Naive B cell (primary cell): ENCODE data around the gene HOXA1. TPM values are rescaled to one million over a fixed set of nuclear protein-coding genes. Genes with fewer than 3 reads are reported as not detected.
A peak's percentile ranks its signal among the peaks of the same experiment; 100 is the strongest.

Source experiments
- ATAC-seq, 2 donors: fragments of 150-1000 bp; cut with Tn5 transposase; 2 replicates each; pipeline ENCODE4 v1.10.0; 2021; ENCODE audit warnings: low read depth in 2 of 2, mild to moderate bottlenecking in 2 of 2, moderate library complexity in 2 of 2
- DNase-seq: peaks from one replicate; pipeline ENCODE4 v3.0.0; 2022
- H3K27ac Mint-ChIP-seq, 6 donors: one replicate each; pipeline ENCODE4 v1.8.0; 2020 to 2022; ENCODE audit warnings: mild to moderate bottlenecking in 6 of 6, mixed read lengths in 6 of 6, moderate library complexity in 5 of 6, inconsistent platforms in 2 of 6
- H3K27me3 Mint-ChIP-seq, 3 donors: one replicate each; pipeline ENCODE4 v1.8.0; 2021 to 2022; ENCODE audit warnings: mixed read lengths in 3 of 3, mild to moderate bottlenecking in 1 of 3
- H3K36me3 Mint-ChIP-seq, 2 donors: one replicate each; pipeline ENCODE4 v1.8.0; 2020 to 2022; ENCODE audit warnings: mixed read lengths in 2 of 2, inconsistent platforms in 1 of 2, mild to moderate bottlenecking in 1 of 2
- H3K4me1 Mint-ChIP-seq, 3 donors: one replicate each; pipeline ENCODE4 v1.8.0; 2020 to 2022; ENCODE audit warnings: mixed read lengths in 3 of 3, inconsistent platforms in 1 of 3, mild to moderate bottlenecking in 1 of 3, moderate library complexity in 1 of 3
- H3K4me3 Mint-ChIP-seq, 8 donors: one replicate each; pipeline ENCODE4 v1.8.0; 2020 to 2022; ENCODE audit warnings: mild to moderate bottlenecking in 8 of 8, mixed read lengths in 8 of 8, moderate library complexity in 8 of 8, inconsistent platforms in 2 of 8
- H3K9me3 Mint-ChIP-seq, 7 donors: one replicate each; pipeline ENCODE4 v1.8.0; 2020 to 2022; ENCODE audit warnings: mixed read lengths in 7 of 7, mild to moderate bottlenecking in 5 of 7, inconsistent platforms in 2 of 7, moderate library complexity in 1 of 7
- polyA plus RNA-seq, 6 donors: library from polyadenylated mRNA; unstranded; fragments of 300-500 nt; fragmentation: Illumina TruSeq; gene quantifications; one replicate each; pipeline ENCODE4 v1.2.3, GENCODE V29; 2021; ENCODE audit warnings: low read depth in 6 of 6

The HOXA1 gene
- polyA plus RNA-seq, 6 donors from 2014 or later, result 0.22 TPM; not detected in 5

- Mint-ChIP-seq H3K27ac (peak overlapping the region in 2 of 6 donors; percentile 66 to 68), H3K4me3 (peak overlapping the region in 7 of 8 donors; percentile 68 to 96 (median 83)), H3K9me3 (peaks cover 0 to 6% (median 0%) of the 10 kb centered on the region in 7 donors), H3K27me3 (peaks cover 66 to 93% (median 82%) of the 10 kb centered on the region in 3 donors), H3K4me1 (peaks cover 26 to 44% (median 34%) of the 10 kb centered on the region in 3 donors), H3K36me3 (peaks cover 5 to 7% of the 10 kb centered on the region in 2 donors)
- DNase-seq (no peak), ATAC-seq (no peak)
Measured at GRCh38 chr7:27094304-27095049, 1.3 kb downstream of the HOXA1 start.

GRCh38 chr7:27093184-27093895, 2.5 kb downstream of the HOXA1 start:
- H3K4me3 Mint-ChIP-seq, result peak overlapping the region in 2 of 8 donors; percentile 2 to 83
- peaks cover 18 to 32% (median 25%) of the 10 kb centered on the region in 3 donors for H3K4me1 Mint-ChIP-seq
- H3K9me3 Mint-ChIP-seq, result peaks cover 0 to 11% (median 0%) of the 10 kb centered on the region in 7 donors
- ATAC-seq, result no peak
- H3K36me3 Mint-ChIP-seq, result no peaks in the 10 kb centered on the region
- no peak for DNase-seq
- peaks cover 64 to 91% (median 82%) of the 10 kb centered on the region in 3 donors for H3K27me3 Mint-ChIP-seq
- H3K27ac Mint-ChIP-seq, result no peak overlapping the region

DNA sequence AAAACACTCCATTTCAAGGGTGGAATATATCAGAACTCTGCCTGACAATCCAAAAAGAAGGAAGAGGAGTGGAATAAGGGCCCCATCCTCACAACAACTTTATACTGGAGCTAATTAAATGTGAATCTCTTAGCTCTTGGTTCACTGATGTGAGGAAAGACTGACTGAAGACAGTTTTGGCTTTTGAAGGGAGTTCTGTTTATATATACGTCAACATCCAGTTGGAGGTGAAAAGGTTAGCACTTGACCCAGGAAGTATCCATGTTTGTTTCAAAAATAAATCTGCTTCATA, 3.0 kb downstream of the HOXA1 start:
- Mint-ChIP-seq H3K27me3 (peaks cover 64 to 89% (median 84%) of the 10 kb centered on the region in 3 donors), H3K4me3 (peak overlapping the region in 1 of 8 donors; percentile 83), H3K9me3 (peaks cover 0 to 11% (median 0%) of the 10 kb centered on the region in 7 donors), H3K4me1 (peaks cover 16 to 27% (median 27%) of the 10 kb centered on the region in 3 donors), H3K36me3 (no peaks in the 10 kb centered on the region), H3K27ac (no peak overlapping the region)
- no peak for ATAC-seq
- no peak for DNase-seq

DNA sequence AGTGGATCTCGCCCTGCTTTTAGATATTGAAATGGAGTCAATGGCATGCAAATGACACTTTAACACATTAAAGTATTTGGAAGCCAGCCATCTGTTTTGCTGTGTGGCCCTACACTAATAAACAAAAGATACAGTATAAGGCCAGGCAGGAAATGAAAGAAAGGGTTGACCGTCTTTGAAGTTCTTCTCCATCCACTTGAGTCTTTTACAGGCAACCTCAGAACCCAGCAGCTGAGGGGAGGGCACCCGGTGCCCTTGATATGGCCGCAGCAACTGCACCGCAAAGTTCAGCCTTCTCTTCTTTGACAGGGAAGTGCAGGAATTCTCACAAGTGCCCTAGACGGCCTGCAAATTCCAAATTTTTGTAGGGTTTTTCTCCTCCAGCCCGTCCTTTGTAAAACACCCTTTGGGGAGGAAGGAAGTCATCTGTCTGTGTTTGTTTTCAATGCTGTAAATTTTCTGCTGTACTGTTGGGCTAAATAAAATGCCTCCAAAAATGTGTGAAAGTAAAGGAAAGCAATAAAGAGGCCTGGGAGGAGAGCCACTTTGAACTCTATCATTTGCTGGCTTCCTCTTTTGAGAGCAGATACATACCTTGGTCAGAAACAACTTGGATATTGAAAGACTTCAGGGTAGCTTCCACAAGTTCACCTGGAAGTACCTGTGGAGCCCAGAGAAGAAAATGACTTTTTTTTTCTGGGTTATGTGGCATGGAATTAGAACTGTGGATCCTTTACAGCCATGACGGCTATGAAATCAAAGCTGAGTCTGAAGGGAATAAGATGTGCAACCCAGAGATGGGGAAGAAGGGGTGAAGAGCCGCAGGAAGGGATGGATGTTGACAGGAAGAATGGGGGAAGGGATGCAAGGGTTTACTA, 3.6 kb downstream of the HOXA1 start:
- H3K27me3 Mint-ChIP-seq, result peaks cover 64 to 89% (median 84%) of the 10 kb centered on the region in 3 donors
- ATAC-seq (no peak), DNase-seq (no peak)
- H3K4me1 Mint-ChIP-seq, result peaks cover 11 to 27% (median 21%) of the 10 kb centered on the region in 3 donors
- no peaks in the 10 kb centered on the region for H3K36me3 Mint-ChIP-seq
- H3K27ac Mint-ChIP-seq, result no peak overlapping the region
- H3K4me3 Mint-ChIP-seq, result peak overlapping the region in 2 of 8 donors; percentile 23 to 83
- peaks cover 0 to 16% (median 2%) of the 10 kb centered on the region in 7 donors for H3K9me3 Mint-ChIP-seq

GRCh38 chr7:27091105-27091504, 4.7 kb downstream of the HOXA1 start:
- Mint-ChIP-seq H3K9me3 (peaks cover 0 to 16% (median 2%) of the 10 kb centered on the region in 7 donors), H3K36me3 (no peaks in the 10 kb centered on the region), H3K4me1 (peaks cover 8 to 25% (median 15%) of the 10 kb centered on the region in 3 donors), H3K27ac (no peak overlapping the region), H3K4me3 (peak overlapping the region in 1 of 8 donors; percentile 9), H3K27me3 (peaks cover 63 to 88% (median 87%) of the 10 kb centered on the region in 3 donors)
- DNase-seq, result no peak
- no peak for ATAC-seq

GRCh38 chr7:27088002-27088922, 7.5 kb downstream of the HOXA1 start:
- Mint-ChIP-seq H3K4me1 (peaks cover 0 to 10% (median 0%) of the 10 kb centered on the region in 3 donors), H3K4me3 (peak overlapping the region; percentile 0 to 79 (median 66)), H3K36me3 (no peaks in the 10 kb centered on the region), H3K27ac (no peak overlapping the region), H3K9me3 (peaks cover 0 to 16% (median 2%) of the 10 kb centered on the region in 7 donors), H3K27me3 (peaks cover 57 to 74% (median 68%) of the 10 kb centered on the region in 3 donors)
- ATAC-seq (no peak), DNase-seq (no peak)

- Mint-ChIP-seq H3K27me3 (peaks cover 23 to 35% (median 23%) of the 10 kb centered on the region in 3 donors), H3K27ac (no peak overlapping the region), H3K4me1 (peaks cover 6 to 16% (median 6%) of the 10 kb centered on the region in 3 donors), H3K4me3 (no peak overlapping the region), H3K9me3 (peaks cover 0 to 6% (median 0%) of the 10 kb centered on the region in 7 donors), H3K36me3 (no peaks in the 10 kb centered on the region)
- DNase-seq (no peak), ATAC-seq (no peak)
Measured at GRCh38 chr7:27083646-27084045, 12.2 kb downstream of the HOXA1 start.

- H3K4me1 Mint-ChIP-seq, result peaks cover 6% of the 10 kb centered on the region in 3 donors
- no peak overlapping the region for H3K4me3 Mint-ChIP-seq
- no peaks in the 10 kb centered on the region for H3K36me3 Mint-ChIP-seq
- DNase-seq (no peak), ATAC-seq (no peak)
- no peak overlapping the region for H3K27ac Mint-ChIP-seq
- peaks cover 10 to 24% (median 16%) of the 10 kb centered on the region in 3 donors for H3K27me3 Mint-ChIP-seq
- H3K9me3 Mint-ChIP-seq, result no peaks in the 10 kb centered on the region
Measured at GRCh38 chr7:27082171-27082570, 13.6 kb downstream of the HOXA1 start.

- ATAC-seq, result no peak
- Mint-ChIP-seq H3K4me3 (no peak overlapping the region), H3K27ac (no peak overlapping the region), H3K9me3 (peaks cover 0 to 5% (median 0%) of the 10 kb centered on the region in 7 donors), H3K4me1 (peaks cover 6% of the 10 kb centered on the region in 3 donors), H3K36me3 (no peaks in the 10 kb centered on the region), H3K27me3 (peaks cover 2 to 24% (median 16%) of the 10 kb centered on the region in 3 donors)
- DNase-seq, result no peak
Measured at GRCh38 chr7:27080844-27081436, 14.9 kb downstream of the HOXA1 start.

GRCh38 chr7:27079234-27079975, 16.4 kb downstream of the HOXA1 start:
- H3K27me3 Mint-ChIP-seq, result peaks cover 0 to 22% (median 13%) of the 10 kb centered on the region in 3 donors
- DNase-seq (no peak), ATAC-seq (no peak)
- H3K4me3 Mint-ChIP-seq, result no peak overlapping the region
- no peak overlapping the region for H3K27ac Mint-ChIP-seq
- H3K4me1 Mint-ChIP-seq, result peaks cover 6% of the 10 kb centered on the region in 3 donors
- no peaks in the 10 kb centered on the region for H3K36me3 Mint-ChIP-seq
- H3K9me3 Mint-ChIP-seq, result peaks cover 0 to 9% (median 0%) of the 10 kb centered on the region in 7 donors

GRCh38 chr7:27078616-27079233, 17.1 kb downstream of the HOXA1 start:
- no peaks in the 10 kb centered on the region for H3K36me3 Mint-ChIP-seq
- H3K4me3 Mint-ChIP-seq, result no peak overlapping the region
- DNase-seq (no peak), ATAC-seq (no peak)
- peaks cover 6% of the 10 kb centered on the region in 3 donors for H3K4me1 Mint-ChIP-seq
- H3K9me3 Mint-ChIP-seq, result peaks cover 0 to 9% (median 0%) of the 10 kb centered on the region in 7 donors
- no peak overlapping the region for H3K27ac Mint-ChIP-seq
- peaks cover 0 to 24% (median 12%) of the 10 kb centered on the region in 3 donors for H3K27me3 Mint-ChIP-seq
